GM04503 (cell line): ENCODE data around the gene RAE1.

Source experiments
- DNase-seq: peaks from one replicate; pipeline ENCODE4 v3.0.0-alpha.2; 2012; ENCODE audit warnings: low read depth

The RAE1 gene

DNA sequence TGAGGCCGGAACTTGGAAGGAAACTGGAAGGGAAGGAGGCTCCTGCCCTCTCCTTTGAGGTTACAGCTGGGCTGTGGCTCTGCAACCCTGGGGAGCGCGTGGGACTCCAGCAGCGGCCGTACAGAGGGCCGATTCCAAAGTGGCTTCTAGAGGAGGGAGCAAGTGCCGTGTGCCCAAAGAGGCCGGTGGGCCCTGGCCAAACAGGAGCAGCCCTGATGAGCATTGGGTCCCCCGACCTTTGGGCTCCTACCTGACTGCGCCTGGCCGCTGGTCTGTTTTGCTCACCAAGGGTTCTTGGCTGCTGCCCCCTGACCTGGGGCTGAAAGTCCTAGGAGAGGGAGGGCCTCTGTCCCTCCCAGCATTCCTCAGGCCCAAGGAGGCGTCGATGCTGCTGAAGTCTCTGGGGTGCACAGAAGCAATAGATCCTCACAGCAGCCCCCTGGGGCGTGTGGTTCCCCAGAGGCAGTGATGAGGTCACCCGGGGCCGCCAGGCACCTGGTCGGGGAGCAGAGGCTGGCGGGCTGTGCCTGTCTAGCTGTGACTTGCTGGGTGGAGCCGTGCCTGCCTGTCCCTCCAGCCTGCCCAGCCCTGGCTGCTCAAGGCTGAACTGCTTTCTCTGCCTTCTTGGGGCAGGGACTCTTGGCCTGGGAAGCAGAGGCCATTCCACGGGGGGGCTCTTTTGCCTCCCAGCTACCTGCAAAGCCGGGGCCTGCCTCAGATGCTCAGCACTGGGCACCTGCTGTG, 49.9 kb downstream of the RAE1 start:
- DNase-seq: no peak

DNA sequence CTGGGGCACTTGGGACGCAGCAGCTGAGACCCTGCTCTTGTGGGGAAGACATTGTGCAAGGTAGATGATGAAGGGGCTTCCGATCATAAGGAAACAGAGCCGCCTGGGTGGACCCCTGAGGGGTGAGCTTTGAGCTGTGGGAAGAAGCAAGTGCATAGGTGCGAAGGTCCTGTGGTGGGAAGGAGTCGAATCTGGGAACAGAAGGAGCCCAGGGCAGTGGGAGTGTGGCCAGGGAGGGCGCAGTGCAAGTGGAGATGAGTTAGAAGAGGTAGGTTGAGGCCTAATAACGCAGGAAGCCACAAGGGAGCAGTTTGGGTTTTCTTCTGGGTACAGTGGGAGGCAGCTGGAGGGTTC, 50.5 kb downstream of the RAE1 start:
- DNase-seq: no peak

DNA sequence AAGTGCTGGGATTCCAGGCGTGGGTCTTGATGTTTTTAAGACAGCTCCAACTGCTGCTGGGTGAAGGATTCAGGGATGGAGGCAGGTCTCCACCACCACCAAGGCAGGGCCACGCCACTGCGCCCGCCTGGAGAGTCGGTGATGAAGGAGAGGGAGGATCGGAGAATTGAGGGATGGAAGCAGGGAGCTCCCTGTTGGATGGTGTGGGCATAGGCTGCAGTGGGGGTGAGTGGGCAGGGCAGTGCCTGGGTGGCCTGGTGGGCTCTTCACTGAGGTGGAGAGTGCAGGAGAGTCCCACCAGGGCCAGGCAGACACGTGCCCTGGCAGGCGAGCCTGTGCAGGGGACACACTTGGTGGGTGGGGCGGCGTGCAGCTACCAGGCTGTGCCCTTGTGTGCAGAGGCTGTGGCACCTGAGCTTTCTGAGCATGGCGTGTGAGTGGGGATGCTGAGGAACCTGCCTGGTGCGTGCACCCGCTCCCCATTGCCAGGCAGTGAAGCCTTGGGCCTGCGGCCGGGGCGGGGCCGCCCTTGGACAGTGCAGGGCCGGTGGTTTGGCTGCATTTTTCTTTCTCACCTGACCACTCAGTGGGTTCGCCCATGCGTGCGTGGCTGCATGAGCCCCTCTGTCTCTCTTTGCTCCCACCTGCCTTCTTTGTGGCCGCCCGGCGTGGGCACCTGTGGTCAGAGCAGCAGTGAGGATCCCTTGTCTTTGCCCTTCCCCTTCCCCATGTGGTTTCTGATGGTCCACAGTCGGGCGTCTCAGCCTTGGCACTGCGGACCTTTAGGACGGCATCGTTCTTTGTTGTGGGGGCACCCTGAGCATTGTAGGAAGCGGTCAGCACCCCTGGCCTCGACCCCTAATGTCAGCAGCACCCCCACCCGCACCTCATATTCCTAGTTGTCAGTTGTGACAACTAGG, 51.4 kb downstream of the RAE1 start:
- no peak for DNase-seq

DNA sequence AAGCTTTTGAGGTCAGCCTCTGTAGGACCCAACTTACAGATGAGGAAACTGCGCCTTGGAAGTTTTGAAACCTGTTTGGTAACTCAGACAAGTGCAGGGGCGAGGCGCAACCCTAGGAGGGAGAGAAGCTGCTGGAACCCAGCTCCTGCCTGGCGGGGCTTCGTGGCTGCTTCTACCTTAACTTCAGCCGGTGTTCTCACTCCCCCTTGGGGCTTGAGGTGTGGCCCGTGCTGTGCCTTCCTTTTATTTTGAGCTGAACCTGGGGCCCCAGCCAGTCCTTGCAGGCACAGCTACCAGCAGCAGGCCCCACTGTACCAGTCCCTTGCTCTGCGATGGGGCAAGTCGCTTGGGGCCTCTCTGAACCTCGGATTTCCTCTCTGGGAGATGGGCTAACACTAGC, 52.2 kb downstream of the RAE1 start:
- DNase-seq: no peak

DNA sequence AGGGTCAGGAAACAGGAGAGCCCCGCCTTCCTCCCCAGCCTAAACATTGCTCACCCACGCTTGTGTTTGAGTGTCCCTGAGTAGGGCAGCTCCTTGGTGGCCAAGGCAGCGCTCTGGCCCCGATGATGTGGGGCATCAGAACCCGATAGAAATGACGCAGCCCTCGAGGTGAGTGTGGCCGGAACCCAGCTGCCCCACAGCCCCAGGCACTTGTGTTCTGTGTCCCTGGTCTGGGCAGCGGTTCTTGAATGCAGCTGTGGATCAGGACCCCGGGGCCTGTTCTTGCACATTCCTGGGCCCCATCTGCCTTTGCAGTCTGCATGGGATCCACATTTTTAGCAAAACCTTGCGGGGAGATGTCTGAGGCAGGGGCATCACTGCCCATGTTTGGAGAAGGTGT, 53.0 kb downstream of the RAE1 start:
- no peak for DNase-seq

DNA sequence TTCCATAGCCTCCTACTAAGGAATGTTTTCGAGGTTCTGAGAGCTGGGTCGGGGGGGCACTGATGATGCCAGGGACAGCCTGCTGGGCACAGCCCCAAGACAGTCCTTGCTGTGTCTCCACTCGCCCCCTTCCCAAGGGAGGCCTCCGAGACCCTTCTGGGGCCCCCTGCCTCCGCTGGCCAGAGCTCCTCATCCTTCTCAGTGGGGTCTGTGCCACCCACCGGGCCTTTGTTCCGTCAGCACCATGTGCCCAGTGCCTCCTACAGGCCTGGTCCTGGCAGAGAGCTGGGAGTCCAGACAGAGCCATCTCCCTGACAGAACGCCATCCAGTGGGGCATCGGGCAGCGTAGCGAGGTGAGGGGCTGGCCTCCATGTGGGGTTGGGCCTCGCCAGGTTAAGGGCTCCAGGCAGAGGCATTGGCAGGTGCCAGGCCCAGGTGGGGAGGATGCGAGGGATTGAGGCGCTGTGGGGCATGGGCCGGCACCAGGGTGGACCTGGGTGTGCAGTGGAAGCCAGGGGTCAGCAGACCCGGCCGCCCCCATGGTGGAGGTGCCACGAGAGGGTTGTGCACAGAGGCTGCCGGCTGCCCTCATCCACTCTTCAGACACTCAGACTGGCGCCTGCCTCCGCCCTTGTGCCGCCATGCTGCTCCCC, 53.5 kb downstream of the RAE1 start:
- DNase-seq: no peak

DNA sequence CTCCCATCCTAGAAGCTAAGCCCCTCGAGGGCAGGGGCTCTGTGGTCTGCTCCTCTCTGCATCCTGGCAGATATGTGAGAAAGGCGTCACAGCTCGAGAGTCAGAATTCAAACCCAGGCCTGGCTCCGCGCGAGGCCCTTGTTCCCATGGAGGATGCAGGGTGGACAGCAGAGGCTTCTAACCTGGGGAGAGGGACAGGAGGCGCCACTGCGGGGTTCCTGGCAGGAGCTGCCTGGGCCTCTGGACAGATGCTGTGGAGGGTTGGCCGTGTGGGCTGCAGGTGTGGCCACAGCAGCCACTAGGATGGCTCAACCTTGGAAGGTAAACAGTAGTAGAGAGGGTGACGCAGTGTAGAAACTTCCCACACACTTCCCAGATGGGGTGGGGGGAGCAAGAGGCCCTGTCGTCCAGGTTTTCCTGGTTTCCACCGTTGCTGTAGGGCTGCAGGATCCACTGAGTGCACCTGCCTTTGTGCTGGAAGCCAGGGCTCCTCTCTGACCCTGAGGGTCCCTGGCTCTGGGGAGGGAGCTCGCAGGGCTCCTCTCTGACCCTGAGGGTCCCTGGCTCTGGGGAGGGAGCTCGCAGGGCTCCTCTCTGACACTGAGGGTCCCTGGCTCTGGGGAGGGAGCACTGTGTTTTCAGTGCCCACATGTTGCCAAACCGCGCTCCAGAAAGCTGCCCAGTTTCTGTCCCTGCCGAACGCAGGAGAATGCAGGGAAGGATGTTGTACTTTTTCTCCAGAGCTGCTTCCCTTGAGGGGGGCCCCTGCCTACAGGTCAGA, 54.4 kb downstream of the RAE1 start:
- DNase-seq: no peak

DNA sequence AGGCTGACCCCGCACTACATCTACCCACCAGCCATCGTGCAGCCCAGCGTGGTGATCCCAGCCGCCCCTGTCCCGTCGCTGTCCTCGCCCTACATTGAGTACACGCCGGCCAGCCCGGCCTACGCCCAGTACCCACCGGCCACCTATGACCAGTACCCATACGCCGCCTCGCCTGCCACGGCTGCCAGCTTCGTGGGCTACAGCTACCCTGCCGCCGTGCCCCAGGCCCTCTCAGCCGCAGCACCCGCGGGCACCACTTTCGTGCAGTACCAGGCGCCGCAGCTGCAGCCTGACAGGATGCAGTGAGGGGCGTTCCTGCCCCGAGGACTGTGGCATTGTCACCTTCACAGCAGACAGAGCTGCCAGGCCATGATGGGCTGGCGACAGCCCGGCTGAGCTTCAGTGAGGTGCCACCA, 56.5 kb downstream of the RAE1 start:
- no peak for DNase-seq

DNA sequence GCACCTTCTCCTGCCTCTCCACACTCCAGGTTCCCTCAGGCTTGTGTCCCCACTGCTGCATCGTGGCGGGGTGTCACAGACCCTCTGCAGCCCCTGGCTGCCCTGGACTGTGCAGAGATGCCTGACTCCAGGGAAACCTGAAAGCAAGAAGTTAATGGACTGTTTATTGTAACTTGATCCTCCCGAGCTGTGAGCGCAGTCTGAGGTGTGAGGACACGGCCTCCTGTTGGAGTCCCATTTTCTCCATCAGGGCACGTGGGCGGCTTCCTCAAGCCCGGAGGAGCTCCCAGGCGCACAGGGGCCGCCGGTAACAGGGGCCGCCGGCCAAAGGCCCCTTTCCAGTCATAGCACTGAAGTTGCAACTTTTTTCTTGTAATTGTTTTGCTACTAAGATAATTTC, 57.1 kb downstream of the RAE1 start:
- no peak for DNase-seq

DNA sequence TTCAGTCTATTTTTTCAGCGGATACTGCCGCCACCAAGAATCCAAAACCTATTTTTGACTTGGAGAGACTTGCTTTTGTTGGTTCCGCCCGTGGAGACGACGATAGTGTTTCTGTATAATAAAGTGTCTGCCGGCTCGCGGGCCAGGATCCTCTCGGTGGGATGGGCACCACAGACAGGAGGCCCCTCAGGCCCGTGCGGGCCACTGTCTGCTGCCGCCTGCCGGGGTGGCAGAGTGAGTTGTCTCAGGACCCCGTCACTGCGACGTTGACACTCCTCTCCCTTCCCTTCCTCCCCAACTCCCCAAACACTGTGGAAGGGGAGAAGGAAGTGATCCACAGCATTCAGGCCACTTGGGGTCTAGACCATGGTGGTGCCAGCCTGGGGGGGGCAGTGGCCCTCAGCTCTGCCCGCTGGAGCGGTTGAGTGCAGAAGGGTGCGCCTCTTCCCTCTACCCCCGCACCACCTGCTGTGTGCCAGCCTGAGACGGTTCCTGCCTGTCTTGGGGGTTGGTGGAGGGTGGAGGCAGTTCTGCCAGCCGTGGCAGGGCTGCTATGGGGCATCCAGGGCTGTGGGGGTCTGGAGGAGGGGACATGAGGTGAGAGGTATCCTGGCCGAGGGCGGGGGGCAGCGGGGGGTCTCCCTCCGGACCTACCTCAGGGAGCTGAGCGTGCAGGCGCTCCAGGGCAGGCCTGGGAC, 57.6 kb downstream of the RAE1 start:
- no peak for DNase-seq

DNA sequence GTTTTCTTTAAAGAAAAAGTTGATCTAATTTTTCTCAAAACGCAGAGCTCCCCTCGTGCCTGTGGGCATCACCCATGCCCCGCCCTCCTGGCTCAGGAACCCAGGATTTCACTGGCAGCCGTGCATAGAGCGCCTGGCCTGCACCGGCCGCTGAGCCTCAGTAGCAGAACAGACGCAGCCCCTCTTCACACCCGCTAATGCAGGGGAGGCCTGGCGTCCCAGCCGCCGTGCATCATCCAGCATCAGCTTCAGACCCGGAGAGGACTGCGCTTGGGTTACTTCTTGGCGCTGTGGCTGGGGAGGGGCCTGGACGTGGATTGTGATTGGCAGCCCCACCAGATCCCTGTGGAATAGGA, 58.2 kb downstream of the RAE1 start:
- DNase-seq: no peak

DNA sequence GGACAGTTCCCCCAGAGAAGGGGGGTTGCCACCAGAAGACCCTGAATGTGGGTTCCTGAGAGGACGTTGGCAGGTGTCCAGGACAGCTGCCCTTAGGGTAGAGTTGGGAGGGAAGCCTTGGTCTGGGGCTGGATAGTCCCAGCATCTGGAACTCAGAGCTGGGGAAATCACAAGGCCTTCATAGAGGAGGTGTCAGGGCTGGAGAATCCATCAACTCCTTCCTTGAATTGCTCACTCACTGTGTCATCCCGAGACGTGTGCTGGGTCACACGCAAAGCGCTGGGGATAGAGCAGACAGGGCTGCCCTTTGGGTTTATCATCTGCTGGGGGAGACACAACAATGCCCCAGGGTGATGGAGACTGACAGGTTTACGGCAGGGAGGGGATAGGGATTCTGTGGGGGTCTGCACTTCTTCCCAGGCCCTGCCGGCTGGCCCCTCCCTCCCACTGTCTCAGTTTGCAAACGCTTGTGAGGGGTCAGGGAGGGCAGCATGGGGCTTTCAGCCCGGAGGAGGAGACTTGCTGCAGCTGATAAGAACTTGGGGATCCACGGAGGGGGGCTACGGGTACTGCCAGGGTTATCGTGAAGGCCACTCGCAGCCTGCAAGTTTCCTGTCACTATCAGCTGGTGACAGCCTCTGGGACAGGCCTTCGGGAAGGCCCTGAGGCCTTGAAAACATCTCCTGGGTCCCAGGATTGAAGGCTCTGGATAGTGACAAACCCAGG, 58.8 kb downstream of the RAE1 start:
- DNase-seq: no peak

DNA sequence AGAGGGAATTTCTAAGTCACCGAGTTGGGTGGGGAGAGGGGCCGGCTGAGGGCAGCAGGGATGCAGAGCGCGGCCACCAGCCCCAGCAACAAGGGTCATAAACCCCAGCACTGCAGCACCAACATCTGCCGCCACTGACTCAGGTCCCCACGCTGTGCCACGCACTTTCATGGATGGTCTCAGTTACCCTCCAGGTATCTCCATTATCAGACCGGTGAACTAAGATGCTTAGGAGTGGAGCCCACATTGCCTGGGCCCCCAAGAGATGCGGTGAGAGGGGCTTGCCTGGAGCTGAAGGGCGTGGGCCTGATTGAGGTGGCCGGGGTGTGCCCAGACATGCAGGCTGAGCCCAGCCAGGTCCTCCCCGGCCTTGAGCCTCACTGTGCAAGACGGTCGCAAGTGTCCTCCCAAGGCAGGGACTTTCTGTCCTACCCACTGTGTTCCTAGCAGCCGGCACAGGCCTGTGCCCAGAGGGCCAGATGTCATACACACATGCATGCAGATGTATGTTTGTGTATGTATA, 59.4 kb downstream of the RAE1 start:
- no peak for DNase-seq

DNA sequence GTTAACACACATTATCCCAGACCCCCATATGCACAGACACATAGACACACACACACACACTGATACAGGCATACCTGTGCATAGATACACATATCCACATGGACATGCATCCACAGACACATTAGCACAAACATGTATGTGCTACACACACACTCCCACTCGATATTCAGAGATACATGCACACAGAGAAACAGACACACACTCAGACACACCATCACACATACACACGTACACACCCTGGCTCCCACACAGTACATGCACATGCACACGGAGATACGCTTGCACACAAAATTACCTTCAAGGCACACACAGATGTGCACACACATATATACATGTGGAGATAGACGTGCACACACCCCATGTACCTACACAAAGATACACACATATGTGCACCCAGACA, 59.9 kb downstream of the RAE1 start:
- no peak for DNase-seq

DNA sequence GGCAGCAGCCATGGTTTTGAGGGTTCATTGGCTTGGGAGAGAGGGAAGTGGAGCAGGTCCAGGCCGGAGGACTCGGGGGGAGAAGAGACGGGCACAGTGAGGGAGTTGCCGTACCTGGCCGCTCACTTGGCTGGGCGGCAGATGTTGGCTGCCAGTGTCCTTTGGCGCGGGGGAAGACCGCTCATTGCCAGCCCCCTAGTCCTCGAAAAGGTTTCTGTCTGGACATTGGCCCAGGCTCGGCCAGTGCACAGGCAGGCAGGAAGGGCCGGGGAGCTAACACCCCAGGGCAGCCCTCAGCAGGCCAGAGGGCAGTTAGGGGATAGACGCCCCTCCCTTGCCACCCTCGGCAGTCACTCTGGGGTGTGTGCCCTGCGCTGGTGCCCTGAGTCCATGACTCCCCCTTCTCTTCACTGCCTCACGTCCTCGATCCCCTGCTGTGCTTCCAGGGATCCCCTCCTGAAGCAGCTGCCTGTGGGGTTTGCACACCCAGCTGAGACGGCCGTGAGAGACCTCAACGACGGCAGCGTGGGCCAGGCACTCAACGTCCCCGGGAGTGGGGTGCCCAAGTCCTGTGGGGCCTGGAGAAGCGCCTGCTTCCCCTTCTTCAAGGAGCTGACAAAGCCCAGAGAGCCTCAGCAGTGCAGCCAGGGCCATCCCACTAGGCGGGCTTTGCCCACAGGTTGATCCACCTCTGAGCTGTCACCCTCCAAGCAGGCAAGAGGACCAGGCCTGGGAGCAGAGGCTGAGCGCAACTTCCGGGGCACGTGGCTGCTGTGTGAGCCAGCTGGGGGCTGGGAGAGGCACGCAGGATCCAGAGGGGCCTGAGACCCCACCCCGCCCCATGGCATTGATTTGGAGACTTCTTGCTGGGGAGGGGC, 60.6 kb downstream of the RAE1 start:
- no peak for DNase-seq

DNA sequence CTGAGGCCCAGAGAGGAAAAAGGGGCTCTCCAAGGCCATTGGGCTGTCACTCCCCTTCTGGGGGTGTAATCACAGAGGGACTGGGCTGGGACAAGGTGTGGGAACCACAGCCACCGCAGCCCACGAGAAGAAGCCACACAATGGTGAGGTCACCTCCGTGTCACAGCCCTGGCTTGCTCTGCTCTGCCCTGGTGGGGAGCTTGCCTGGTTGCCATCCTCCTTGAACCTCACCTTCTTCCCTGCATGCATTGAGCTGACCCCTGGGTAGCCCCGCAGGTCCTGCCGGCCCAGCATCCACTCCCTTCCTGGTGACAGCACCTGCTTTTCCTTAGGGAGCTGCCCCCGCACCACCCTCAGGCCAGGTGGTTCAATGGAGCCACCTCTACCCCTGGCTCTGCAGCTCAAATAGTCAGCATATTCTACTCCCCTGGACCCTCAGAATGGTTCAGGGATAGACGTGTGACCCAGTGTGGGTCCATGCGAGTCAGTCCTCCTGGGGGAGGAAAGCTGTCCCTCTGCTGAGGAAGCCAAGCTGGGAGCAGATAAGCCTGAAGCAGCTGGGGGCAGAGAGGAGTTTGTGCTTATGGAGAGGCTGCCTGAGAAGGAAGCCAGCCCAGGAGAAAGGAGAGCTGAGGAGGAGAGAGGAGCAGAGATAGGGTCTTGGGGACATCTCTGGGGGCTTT, 61.4 kb downstream of the RAE1 start:
- DNase-seq: no peak

DNA sequence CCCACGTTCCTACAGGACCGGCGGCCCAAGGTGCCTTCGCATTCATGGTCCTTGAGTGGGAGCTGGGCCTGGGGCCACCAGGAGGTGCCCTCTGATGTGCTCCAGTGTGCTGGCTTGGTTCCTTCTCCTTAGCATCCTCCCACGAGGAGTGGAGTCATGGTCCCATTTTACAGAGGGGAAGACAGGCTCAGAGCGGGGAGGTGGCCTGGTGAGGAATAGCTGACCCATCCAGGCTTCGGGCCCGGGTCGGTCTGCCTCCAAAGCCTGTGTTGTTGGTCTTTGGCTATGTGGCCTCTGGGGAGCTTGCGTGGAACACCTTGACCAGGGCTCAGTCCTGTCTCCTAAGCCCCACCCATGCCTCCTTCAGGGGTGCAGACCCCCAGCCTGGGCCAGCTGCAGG, 62.9 kb downstream of the RAE1 start:
- no peak for DNase-seq

DNA sequence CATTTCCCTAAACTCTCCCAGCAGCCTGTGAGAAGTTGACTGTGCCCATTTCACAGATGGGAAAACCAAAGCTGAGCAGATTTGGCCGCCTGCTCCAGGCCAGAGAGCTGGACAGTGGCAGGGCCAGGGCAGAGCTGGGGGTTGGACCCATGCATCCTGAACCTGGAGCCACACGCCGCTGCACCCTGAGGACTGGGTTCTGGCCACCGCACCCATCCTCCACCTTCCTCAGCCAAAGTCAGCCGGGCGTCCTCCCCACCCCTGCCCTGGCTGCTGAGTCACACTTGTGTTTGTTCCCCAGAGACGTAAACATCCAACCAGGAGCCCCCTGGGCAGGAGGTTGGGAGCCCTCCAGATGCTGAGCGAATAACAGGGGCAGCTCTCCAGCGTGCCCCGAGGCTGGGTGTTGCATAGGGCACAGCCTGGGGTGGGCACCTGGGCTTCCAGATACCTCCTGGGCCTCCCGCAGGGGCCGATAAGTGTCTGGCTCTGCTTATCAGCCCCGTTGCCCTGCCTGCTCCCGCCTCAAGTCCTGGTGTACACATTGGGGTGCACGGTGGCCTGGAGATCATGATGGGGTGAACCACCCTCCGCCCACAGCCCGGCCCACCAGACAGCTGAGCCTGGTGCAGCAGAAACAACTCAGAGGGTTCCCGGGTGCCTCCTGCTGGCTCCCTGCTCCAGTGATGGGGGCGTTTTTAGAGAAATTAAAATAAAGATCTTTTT, 64.0 kb downstream of the RAE1 start:
- DNase-seq: no peak
